ENCODE results near the gene C1orf198.
A peak's percentile ranks its signal among the peaks of the same experiment; 100 is the strongest.

C1orf198 gene

GRCh38 chr1:230867903-230868735 lies at the start of gene C1orf198:
TSS of gene C1orf198 (minus strand) at chr1:230868521. CDS start at chr1:230868512, 9 bp downstream.
- no peak for DNase-seq

- DNase-seq: peak; percentile 33
Observed at GRCh38 chr1:230917284-230918135, 49.2 kb upstream of the C1orf198 start.

- DNase-seq: no peak
Observed at GRCh38 chr1:230916587-230917283, 48.4 kb upstream of the C1orf198 start.

GRCh38 chr1:230915078-230915477 lies 46.8 kb upstream of the C1orf198 start:
- no peak for DNase-seq

- no peak for DNase-seq
Observed at GRCh38 chr1:230913496-230913895, 45.2 kb upstream of the C1orf198 start.

GRCh38 chr1:230910755-230911117 lies 42.4 kb upstream of the C1orf198 start:
- DNase-seq: no peak

GRCh38 chr1:230909974-230910754 lies 41.8 kb upstream of the C1orf198 start:
- DNase-seq: no peak

GRCh38 chr1:230907472-230908205 lies 39.3 kb upstream of the C1orf198 start:
- no peak for DNase-seq

GRCh38 chr1:230906226-230906625 lies 37.9 kb upstream of the C1orf198 start:
- DNase-seq: no peak

- no peak for DNase-seq
Observed at GRCh38 chr1:230905733-230906132, 37.4 kb upstream of the C1orf198 start.

GRCh38 chr1:230902349-230902923 lies 34.1 kb upstream of the C1orf198 start:
- no peak for DNase-seq

GRCh38 chr1:230901671-230902070 lies 33.4 kb upstream of the C1orf198 start:
- DNase-seq: peak; percentile 66

GRCh38 chr1:230900984-230901383 lies 32.7 kb upstream of the C1orf198 start:
- DNase-seq: no peak

- no peak for DNase-seq
Observed at GRCh38 chr1:230899841-230900251, 31.5 kb upstream of the C1orf198 start.

- DNase-seq: no peak
Observed at GRCh38 chr1:230898748-230899147, 30.4 kb upstream of the C1orf198 start.

- no peak for DNase-seq
Observed at GRCh38 chr1:230898144-230898543, 29.8 kb upstream of the C1orf198 start.

- no peak for DNase-seq
Observed at GRCh38 chr1:230896779-230897178, 28.5 kb upstream of the C1orf198 start.

- DNase-seq: no peak
Observed at GRCh38 chr1:230895452-230895851, 27.1 kb upstream of the C1orf198 start.

- DNase-seq: no peak
Observed at GRCh38 chr1:230894664-230895063, 26.3 kb upstream of the C1orf198 start.

GRCh38 chr1:230894032-230894431 lies 25.7 kb upstream of the C1orf198 start:
- no peak for DNase-seq

- no peak for DNase-seq
Observed at GRCh38 chr1:230892018-230892491, 23.7 kb upstream of the C1orf198 start.
